HEK293 (cell line): ENCODE data around the gene WNT6.

Source experiments
- GLIS2 ChIP-seq: fragments of 450-650 bp; formaldehyde crosslinking; IDR thresholded peaks from 2 replicates; pipeline ENCODE4 v1.5.1; 2016; ENCODE audit warnings: missing biosample characterization, missing genetic modification characterization
- KLF10 ChIP-seq: fragments of 450-650 bp; IDR thresholded peaks from 2 replicates; pipeline ENCODE4 v1.5.1; 2018; ENCODE audit warnings: missing biosample characterization, mild to moderate bottlenecking, missing genetic modification characterization
- ZBTB8A ChIP-seq: fragments of 450-650 bp; formaldehyde crosslinking; IDR thresholded peaks from 2 replicates; pipeline ENCODE4 v1.5.1; 2016; ENCODE audit warnings: missing biosample characterization, missing genetic modification characterization
- ZNF514 ChIP-seq: fragments of 450-650 bp; formaldehyde crosslinking; IDR thresholded peaks from 2 replicates; pipeline ENCODE4 v1.5.1; 2016; ENCODE audit warnings: missing biosample characterization, missing genetic modification characterization
- ZNF555 ChIP-seq: fragments of 450-650 bp; formaldehyde crosslinking; conservative IDR thresholded peaks from 2 replicates; pipeline ENCODE4 v1.5.1; 2017; ENCODE audit warnings: missing biosample characterization, mild to moderate bottlenecking, missing genetic modification characterization, inconsistent platforms
- ZNF623 ChIP-seq: fragments of 450-650 bp; formaldehyde crosslinking; IDR thresholded peaks from 2 replicates; pipeline ENCODE4 v1.5.1; 2016; ENCODE audit warnings: missing biosample characterization, missing genetic modification characterization
- ZNF792 ChIP-seq: fragments of 450-650 bp; formaldehyde crosslinking; IDR thresholded peaks from 2 replicates; pipeline ENCODE4 v1.5.1; 2016; ENCODE audit warnings: missing biosample characterization, missing genetic modification characterization
- TF ChIP-seq, protein P1 (sequence below): fragments of 450-650 bp; formaldehyde crosslinking; IDR thresholded peaks from 2 replicates; pipeline ENCODE4 v1.5.1; 2016; ENCODE audit warnings: missing biosample characterization, missing genetic modification characterization

DNA sequence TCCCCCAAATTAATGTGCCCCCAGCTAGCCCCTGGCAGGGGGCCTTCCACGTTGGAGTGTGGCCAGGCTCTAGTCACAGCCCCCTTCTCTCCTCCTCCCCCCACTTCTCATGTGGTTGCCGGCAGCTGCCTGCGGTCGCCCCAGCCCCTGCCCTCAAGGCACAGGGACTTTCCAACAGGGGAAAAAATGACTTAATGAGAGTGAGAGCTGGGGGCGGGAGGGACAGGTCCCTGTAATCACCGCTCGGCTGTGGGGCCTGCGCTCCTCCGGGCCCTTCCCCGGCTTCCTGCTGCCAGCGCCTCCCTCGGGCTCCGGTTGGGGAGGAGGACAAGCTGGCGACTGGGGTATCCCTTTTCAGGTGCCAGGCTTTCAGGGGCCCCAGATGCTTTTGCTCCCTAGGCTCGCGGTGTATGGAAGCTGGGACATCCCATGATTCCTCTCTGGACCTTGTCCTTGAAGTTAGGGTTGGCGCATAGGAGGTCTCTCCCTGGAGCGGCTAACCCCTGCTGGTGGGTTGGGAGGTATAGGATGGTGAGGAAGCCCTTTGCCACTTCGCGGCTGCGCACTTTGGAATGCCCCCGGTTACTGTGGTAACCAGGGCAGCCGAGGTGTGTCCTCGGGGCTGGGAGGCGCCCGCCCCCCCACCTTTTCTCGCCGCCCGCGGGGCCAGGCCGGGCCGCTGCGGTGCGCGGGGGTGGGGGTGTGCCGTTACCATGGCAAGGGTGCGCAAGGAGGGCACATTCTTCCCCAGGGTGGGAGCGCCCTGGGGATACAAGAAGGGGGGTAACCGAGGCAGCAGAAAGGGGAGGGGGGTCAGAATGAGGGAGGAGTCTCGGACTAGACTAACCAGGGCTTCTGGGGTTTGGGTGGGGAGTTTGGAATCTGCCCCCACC lies 37.1 kb downstream of the WNT6 start:
- TF ChIP-seq, protein P1, sequence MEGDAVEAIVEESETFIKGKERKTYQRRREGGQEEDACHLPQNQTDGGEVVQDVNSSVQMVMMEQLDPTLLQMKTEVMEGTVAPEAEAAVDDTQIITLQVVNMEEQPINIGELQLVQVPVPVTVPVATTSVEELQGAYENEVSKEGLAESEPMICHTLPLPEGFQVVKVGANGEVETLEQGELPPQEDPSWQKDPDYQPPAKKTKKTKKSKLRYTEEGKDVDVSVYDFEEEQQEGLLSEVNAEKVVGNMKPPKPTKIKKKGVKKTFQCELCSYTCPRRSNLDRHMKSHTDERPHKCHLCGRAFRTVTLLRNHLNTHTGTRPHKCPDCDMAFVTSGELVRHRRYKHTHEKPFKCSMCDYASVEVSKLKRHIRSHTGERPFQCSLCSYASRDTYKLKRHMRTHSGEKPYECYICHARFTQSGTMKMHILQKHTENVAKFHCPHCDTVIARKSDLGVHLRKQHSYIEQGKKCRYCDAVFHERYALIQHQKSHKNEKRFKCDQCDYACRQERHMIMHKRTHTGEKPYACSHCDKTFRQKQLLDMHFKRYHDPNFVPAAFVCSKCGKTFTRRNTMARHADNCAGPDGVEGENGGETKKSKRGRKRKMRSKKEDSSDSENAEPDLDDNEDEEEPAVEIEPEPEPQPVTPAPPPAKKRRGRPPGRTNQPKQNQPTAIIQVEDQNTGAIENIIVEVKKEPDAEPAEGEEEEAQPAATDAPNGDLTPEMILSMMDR (tag by site-specific recombination), result peak; percentile 70
- TF ChIP-seq ZNF514, result no peak
- peak; percentile 75 for TF ChIP-seq GLIS2 (tag by site-specific recombination)
- no peak for TF ChIP-seq ZNF555 (tag by site-specific recombination)
- no peak for TF ChIP-seq ZNF623 (tag by site-specific recombination)
- no peak for TF ChIP-seq ZBTB8A (tag by site-specific recombination)
- TF ChIP-seq KLF10 (tag by site-specific recombination), result no peak
- TF ChIP-seq ZNF792, result no peak
